GM18909 (cell line): ENCODE results near the gene DPY30.

Source experiments
- ATAC-seq: cut with Tn5 transposase; IDR thresholded peaks from one replicate; pipeline ENCODE4 v1.9.1; 2021; ENCODE audit warnings: mild to moderate bottlenecking; ENCODE audit not compliant: unreplicated experiment, poor library complexity

Gene DPY30

GRCh38 chr2:31979018-31979417, 60.6 kb downstream of the DPY30 start:
- no peak for ATAC-seq

GRCh38 chr2:31978436-31978835, 61.2 kb downstream of the DPY30 start:
- no peak for ATAC-seq
